Skeletal muscle satellite cell (primary cell): ENCODE results near the gene TBX10. TPM values are rescaled to one million over a fixed set of nuclear protein-coding genes. Genes with fewer than 3 reads are reported as not detected.
A peak's percentile ranks its signal among the peaks of the same experiment; 100 is the strongest.

ENCODE experiments used
- small RNA-seq: library from RNA; depleted of rRNA; stranded (forward); fragments of <200 nt; gene quantifications from one replicate; pipeline ENCODE3, GENCODE V24; 2012

TBX10 gene

Small RNAs within 50 kb of the gene (small RNA-seq; reads per million reads assigned to genes)
- gene AP003385.3: not detected
- 0.91 reads per million, percentile 25 among the genes with 10 or more reads in this experiment for gene RPL37P2
